NCI-H1048 (cell line): ENCODE results near the gene SMAD7.

Experiments used
- DNase-seq: peaks from one replicate; lab custom pipeline; 2025; lab: John Stamatoyannopoulos, UW

The SMAD7 gene

GRCh38 chr18:48950536-48951447 is at the start of gene SMAD7:
TSS of gene SMAD7 (minus strand) at chr18:48950965. CDS start at chr18:48950424, 541 bp downstream.
- DNase-seq = no peak

- DNase-seq = no peak
Measured at GRCh38 chr18:48999569-48999968, 48.8 kb upstream of the SMAD7 start.

- DNase-seq = no peak
Measured at GRCh38 chr18:48997985-48998831, 47.4 kb upstream of the SMAD7 start.

DNA sequence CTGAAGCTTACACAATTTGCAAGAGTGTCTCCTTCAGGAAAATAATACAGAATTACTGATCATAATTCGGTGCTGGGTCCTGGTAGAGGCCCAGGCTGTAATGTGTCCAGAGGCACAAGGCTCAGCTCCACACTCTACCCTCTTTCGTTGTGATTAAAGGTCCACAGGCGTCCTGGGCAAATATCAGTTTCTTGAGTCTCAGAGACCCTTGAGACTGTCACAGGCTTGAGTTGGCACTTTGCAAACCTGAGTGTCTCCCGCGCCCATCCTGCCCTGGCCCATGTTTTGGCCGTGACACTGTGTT is 46.9 kb upstream of the SMAD7 start:
- no peak for DNase-seq

DNA sequence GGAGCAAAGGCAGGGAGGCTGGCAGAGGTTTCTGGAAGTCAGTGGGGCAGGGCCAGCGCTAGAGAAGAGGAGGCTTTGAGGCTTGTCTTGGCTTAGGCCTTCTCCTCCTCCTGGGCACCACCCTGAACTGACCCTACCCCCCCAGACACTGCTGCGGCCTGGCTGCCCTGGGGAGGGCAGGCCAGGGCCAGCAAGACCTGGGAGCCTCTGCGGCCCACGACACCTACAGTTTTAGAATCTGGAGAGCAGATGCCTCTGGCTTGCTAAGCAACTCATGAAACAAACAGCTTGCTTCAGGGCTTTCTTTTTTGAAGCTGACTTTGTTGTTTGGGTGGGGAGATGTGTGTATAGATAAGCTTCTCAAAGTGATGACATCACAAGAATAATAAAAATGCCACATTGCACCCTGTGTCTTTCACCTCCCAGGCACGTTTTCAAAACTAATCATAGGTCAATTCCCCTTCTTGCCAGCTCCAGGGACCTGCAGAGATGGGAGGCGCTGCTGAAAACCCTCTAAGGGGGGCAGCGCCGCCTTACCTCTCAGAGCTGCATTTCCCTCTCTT is 46.2 kb upstream of the SMAD7 start:
- no peak for DNase-seq

DNA sequence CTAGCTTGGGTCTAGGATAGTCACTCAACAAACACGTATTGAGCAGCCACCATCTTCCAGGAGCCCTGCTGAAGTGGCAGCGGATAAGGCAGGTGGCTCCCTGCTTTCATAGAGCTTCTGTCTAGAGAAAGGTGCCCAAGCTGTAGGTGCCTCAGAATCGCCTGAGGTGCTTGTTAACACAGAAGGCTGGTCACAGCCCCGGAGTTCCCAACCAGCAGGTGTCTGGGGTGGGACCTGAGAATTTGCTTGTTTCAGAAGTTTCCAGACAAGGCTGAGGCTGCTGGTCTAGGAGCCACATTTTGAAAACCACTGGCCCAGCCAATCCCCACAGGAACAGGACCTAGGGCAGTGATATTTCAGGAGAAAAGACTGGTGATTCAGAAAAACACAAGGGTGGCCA is 45.3 kb upstream of the SMAD7 start:
- no peak for DNase-seq

- no peak for DNase-seq
Measured at GRCh38 chr18:48994926-48995835, 44.4 kb upstream of the SMAD7 start.

- no peak for DNase-seq
Measured at GRCh38 chr18:48994044-48994651, 43.4 kb upstream of the SMAD7 start.

DNA sequence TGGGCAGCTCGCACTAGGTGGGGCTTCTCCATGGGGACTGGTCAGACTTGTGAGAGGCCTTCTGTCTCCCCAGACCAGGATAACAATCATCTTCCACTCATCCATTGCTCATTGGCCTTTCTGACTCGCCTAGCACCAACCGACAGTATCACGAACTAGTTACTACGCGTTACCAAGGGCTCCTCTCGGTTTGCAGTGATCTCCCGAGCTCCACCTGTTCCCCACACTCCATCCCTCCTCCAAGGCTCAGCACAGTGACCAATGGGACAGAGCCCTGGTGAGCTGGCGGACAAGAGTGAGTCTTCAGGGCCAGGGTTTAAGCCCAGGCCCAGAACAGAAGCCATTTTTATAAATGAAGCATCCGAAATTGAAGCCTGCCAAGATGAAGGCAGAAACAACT is 42.8 kb upstream of the SMAD7 start:
- no peak for DNase-seq

DNA sequence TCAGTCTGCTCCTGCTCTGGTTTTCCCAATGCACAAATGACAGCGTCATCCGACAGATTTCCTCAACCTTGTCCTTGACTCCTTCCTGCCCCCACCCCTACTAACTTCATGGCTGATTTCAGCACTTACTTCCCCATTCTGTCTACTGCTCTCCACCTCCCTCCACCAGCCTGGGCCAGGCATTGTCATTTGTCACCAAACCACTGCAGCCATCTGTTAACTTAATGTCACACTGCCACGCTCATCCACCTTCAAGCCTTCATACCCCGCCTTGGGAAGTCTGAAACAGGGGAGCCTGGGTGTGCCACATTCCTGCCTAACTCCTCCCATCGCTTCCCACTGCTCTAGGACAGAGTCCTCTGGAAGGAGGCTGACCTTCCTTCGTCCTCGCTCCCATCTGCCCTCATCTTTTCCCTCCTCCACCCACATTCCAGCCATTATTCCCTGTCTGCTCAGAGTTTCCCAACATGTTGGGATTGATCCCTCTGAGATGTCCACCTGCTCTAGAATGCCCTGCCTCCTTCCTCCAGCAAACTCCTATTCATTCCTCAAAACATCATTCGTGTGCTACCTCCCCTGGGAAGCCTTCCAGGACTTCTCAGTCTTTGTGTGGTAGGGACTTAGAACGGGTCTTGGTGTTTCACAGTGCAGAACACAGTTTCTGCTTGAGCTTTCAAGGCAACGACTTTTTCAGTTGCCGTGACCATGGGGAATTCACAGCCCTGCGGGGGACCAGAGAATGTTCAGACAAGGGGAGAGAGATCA is 42.2 kb upstream of the SMAD7 start:
- DNase-seq = no peak

DNA sequence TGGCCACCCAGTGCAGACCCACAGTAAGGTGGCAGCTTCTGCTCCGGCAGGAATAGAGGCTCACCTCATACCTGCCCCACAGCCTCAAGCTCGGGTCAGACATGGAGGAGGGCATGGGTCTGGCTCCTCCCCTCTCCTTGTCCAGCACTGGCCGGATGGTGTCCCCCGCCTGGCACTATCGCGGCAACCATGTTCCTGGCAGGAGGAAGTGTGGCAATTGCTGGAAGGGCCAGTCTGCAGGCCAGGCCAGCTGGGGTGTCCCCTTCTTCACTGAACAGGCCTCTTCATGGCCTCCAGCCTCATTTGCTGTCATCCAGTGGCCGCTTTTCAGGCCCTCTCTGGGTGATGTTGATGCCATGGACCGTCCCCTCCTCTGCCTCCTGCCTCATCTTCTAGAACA is 41.4 kb upstream of the SMAD7 start:
- DNase-seq = no peak

GRCh38 chr18:48991676-48992075 is 40.9 kb upstream of the SMAD7 start:
- no peak for DNase-seq

DNA sequence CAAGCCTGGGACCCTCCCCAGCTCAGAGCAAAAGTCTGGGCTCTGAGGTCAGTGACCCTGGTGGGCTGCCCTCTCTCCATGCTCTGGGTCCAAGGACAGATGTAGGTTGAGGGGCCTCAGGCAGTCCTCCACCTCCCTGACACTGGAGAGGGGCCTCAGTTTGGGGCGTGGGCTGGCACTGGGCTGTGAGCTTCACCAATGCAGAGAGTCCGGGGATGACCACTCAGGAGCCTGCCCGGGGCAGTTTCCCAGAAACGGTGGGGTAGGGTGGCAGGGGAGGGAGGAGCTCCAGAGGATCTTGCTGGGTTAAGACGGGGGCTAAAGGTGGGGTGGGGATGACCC is 40.5 kb upstream of the SMAD7 start:
- DNase-seq = no peak

DNA sequence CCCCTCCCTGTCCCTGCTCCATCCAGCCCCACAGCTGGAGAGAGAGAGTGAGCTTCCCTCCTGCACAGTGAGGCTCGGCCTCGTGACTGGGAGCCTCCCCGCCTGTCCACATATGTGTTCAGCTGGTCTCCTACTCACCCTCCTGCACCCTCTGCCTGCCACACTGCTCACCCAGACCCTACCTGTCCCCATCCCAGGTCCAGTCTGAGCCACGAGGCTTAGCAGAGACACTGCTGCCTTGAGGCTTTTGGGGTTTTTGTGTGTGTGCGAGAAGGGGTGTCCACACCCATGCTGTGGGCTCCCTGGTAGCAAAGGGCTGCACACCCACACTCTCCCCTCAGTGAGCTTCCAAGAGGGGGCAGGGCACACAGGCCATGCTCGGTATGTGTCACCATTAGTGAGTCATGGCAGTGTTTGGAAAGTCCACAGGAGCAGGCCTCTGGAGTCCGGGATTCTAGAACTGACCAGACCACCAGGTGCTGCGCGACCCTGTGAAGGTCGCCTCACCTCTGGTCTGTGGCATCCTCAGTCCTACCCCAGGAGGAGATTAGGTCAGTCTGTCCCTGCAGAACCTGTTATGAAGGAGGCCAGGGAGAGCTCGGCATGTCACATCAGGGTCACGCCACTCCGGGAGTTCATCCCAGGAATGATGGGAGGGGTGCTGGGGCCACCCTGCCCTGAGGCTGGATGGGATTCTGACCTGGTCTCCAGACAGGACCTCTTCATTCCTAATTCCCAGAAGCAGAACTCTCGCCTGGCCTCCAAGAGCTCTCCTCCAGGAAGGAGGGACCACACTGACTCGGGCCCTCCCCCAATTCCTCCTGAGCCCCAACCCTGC is 39.9 kb upstream of the SMAD7 start:
- no peak for DNase-seq

DNA sequence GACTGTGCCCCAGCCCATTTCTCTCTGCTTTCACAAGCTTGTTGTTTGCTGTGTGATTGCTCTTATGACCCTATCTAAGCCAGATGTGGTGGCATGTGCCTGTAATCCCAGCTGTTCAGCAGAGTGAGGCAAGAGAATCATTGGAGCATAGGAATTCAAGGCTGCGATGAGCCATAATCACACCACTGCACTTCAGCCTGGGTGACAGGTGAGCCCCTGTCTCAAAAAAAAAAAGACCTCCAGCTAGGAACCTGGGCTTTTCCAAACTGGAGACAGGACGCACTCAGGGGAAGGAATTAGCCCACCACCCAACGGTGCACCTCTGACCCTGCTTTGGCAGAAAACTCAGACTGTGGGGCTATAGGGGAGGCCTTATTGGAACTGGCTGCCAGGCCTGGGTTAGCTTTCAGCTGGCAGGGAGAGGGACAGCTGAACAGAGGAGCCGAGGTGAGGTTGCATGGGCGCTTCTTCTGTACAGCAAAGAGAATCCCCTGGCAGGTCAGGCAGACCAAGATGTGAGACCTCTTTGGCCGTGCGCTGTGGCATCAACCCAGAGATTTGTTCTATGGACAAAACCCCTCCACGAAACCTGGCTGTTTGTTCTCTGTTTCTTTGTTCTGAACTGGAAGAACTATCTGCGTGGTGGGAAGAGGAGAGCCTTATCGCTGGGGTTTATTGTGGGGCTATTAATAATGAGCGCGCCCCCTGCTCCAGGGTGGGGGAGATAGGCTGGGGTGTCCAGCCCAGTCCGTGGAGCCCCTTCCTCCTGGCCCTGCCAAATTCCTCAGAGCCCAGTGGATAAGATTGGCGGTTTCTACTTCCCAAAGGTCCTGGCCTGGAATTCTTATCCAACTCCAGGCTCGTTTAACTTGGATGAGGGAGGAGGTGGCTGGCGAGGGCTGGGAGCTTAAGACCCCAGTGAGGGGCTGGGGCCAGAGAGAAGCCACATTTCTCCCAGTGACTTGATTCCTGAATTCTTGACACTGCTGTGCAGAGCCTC is 38.8 kb upstream of the SMAD7 start:
- DNase-seq = no peak

- no peak for DNase-seq
Measured at GRCh38 chr18:48988508-48989303, 37.9 kb upstream of the SMAD7 start.

DNA sequence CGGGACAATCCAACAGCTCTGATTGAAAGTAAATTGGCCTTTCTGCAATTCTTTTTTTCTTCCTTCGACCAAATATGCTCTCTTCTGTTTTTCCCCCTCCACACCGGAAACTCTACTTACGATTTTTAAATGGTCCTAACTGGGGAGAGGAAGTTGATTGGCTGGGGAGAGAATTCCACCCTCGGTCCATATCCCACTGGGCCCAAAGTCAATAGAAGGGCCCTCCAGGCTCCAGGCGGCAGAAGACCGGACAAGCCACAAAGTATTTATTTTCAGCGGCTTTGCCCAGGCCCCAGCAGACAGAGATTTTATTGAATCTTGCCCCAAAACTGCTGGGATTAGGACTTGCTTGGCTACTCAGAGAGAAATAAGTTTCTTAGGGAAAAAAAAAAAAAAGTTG is 37.1 kb upstream of the SMAD7 start:
- no peak for DNase-seq
